SK-N-SH treated with all-trans-retinoic acid at 6 μM for 48 hours (cell line): Measurements from ENCODE around the gene AGRP.

ENCODE experiments used
- ARNTL ChIP-seq: fragments of 450-650 bp; formaldehyde crosslinking; IDR thresholded peaks from 2 replicates; pipeline ENCODE4 v1.5.0; 2020; ENCODE audit warnings: low read depth, mild to moderate bottlenecking, moderate library complexity, borderline replicate concordance
- GLIS3 ChIP-seq: fragments of 250-450 bp; sonication (Bioruptor Pico); IDR thresholded peaks from 2 replicates; pipeline ENCODE4 v1.5.0; 2020; ENCODE audit warnings: mild to moderate bottlenecking, moderate library complexity
- OSR1 ChIP-seq: fragments of 250-450 bp; sonication (Bioruptor Pico); IDR thresholded peaks from 2 replicates; pipeline ENCODE4 v1.8.0; 2022; ENCODE audit warnings: moderate library complexity, mild to moderate bottlenecking, inconsistent platforms
- PATZ1 ChIP-seq: fragments of 250-450 bp; sonication (Bioruptor Pico); IDR thresholded peaks from 2 replicates; pipeline ENCODE4 v1.8.0; 2020; ENCODE audit warnings: mild to moderate bottlenecking, moderate library complexity, borderline replicate concordance
- RARB ChIP-seq: fragments of 250-450 bp; sonication (Bioruptor Pico); IDR thresholded peaks from 2 replicates; pipeline ENCODE4 v1.8.0; 2021; ENCODE audit warnings: mild to moderate bottlenecking, moderate library complexity
- TCF4 ChIP-seq: fragments of 250-450 bp; sonication (Bioruptor Pico); IDR thresholded peaks from 2 replicates; pipeline ENCODE4 v1.8.0; 2021; ENCODE audit warnings: mild to moderate bottlenecking, moderate library complexity, borderline replicate concordance
- TSHZ2 ChIP-seq: fragments of 250-450 bp; sonication (Bioruptor Pico); IDR thresholded peaks from 2 replicates; pipeline ENCODE4 v1.5.0; 2020; ENCODE audit warnings: mild to moderate bottlenecking, moderate library complexity
- ZFP3 ChIP-seq: fragments of 250-450 bp; sonication (Bioruptor Pico); IDR thresholded peaks from 2 replicates; pipeline ENCODE4 v1.5.0; 2020; ENCODE audit warnings: mild to moderate bottlenecking, moderate library complexity

GRCh38 chr16:67442581-67443255 is 40.6 kb downstream of the AGRP start:
- no peak for TF ChIP-seq PATZ1 (CRISPR knock-in tag)
- no peak for TF ChIP-seq GLIS3 (CRISPR knock-in tag)
- no peak for TF ChIP-seq ARNTL (CRISPR knock-in tag)
- no peak for TF ChIP-seq ZFP3 (CRISPR knock-in tag)
- no peak for TF ChIP-seq OSR1 (CRISPR knock-in tag)
- no peak for TF ChIP-seq TCF4 (CRISPR knock-in tag)
- no peak for TF ChIP-seq TSHZ2 (CRISPR knock-in tag)
- TF ChIP-seq RARB (CRISPR knock-in tag) = no peak
